GM21619 (cell line): Measurements from ENCODE around the gene FAM83F.
"Not testable (repeated sequence)": the region's sequence is repeated elsewhere in the genome, so short reads cannot be mapped to it uniquely, and the experiment has no call there.

Experiments used
- ATAC-seq: cut with Tn5 transposase; IDR thresholded peaks from one replicate; pipeline ENCODE4 v1.9.1; 2021; ENCODE audit not compliant: unreplicated experiment

Gene FAM83F

GRCh38 chr22:39992894-39993293, 1.9 kb upstream of the FAM83F start:
- ATAC-seq = not testable (repeated sequence)

GRCh38 chr22:39994041-39994565, 651 bp upstream of the FAM83F start:
- ATAC-seq = no peak

DNA sequence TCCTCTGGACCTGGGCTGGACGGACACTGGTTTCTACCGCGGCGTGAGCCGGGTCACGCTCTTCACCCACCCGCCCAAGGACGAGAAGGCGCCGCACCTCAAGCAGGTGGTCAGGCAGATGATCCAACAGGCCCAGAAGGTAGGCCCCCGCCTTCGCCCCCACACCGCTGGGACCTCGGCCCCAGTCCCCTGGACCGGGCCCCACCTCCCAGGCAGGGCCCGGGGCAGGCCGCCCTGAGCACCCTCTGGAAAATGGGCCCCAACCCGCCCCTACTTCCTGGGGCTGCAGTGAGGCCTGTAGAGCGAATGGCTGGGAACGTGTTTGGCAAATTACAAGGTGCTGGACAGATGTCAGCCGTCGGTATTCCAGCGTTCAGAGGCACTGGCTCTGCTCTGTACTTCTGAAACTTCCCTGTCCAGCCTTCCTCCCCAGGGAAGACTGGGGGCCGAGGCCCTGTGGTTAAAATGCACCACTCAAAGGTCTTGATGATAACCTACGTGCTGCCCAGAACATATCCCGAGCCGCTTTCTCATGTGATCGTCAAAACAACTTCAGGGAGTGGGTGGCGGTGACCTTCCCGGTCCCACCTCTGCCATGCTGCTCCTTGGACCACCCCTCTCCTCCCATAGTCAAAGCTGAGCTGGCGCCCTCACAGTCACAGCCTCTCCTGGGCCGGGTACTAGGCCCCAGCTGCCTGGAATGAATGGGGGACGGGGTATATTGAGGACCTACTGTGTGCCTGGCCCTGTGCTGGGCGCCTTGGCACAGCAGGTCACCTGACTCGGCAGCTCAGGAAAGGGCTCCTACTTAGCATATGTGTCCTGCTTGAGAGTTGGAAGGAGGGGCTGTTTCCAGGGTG, 869 bp downstream of the FAM83F start:
- ATAC-seq = no peak

GRCh38 chr22:39996732-39997131, 2.0 kb downstream of the FAM83F start:
- no peak for ATAC-seq

GRCh38 chr22:39997421-39997820, 2.7 kb downstream of the FAM83F start:
- ATAC-seq = no peak

- no peak for ATAC-seq
These were observed 3.4 kb downstream of the FAM83F start for GRCh38 chr22:39997939-39998726.

- ATAC-seq = no peak
These were observed 4.5 kb downstream of the FAM83F start for GRCh38 chr22:39999144-39999757.

GRCh38 chr22:40000171-40000570, 5.4 kb downstream of the FAM83F start:
- ATAC-seq = no peak

- ATAC-seq = no peak
These were observed 6.4 kb downstream of the FAM83F start for GRCh38 chr22:40001106-40001505.

DNA sequence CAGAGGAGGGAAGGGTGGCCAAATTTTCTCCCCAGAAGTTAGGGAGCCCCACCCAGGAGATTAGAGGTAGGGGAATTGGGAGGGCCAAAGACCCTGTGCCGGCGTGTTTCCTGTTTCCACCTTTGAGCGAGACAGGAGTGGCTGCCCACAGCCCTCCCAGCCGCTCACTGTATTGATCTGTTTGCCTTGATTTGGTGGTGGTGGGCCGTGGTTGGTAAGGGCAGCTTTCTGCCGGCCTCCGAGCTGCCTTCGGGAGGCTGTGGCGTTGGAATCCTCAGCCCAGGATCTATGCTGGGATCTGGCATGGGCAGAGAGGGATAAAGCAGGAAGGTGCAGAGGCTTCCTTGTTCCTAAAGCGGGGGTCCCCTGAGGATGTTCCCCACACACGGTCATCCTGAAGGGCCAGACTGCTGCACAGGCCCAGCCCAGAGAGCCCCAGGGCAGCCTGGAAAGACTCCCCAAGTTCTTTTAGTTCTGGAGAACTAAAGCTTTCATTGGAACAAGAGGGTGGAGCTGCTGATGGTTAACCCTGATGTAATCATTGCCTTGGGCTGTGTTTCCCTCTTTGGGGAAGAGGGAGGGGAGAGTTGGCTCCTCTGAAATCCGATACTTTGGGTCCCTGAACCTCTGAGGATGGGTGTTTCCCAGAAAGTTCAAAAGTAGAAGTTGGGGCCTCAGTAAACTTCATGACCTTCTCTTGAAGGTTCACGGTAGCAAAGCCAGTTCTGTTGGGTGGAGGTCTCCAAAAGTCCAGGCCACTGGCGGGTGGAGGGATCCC, 7.2 kb downstream of the FAM83F start:
- no peak for ATAC-seq

DNA sequence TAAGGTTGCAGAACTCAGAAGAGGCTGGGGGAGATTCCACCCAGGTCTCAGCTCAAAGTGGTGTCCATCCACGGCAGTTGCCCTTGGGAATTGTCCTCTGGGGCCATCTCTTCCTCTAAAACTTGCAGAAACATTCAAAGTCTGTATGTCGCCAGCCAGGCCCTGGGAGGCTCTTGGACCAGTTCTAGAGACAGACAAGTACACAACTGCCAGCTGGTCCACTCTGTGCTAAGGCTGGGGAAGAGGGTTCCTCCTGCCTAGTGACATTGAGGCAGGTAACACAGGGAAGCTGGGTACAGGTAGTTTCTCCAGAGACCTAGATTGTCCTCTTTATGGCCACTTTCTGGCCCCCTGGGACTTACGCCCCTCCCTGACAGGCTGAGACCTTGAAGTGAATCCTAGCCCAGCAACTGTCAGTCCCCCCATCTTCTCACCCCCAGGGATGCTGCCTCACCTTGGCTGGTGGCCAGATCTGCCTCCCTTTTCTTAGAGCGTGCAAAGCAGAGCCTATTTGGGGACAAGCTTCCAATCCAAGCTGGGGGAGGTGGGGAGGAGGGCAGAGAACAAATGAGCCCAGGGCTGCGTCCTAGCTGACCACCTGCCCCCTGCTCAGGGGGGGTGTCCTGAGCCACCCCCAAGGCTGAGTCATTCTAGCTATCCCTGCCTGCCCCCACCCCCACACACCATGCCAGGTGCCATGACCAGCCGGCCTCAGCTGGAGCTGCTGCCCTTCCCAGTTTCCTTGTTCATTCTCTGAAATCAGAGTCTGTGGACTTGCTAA, 8.4 kb downstream of the FAM83F start:
- no peak for ATAC-seq

DNA sequence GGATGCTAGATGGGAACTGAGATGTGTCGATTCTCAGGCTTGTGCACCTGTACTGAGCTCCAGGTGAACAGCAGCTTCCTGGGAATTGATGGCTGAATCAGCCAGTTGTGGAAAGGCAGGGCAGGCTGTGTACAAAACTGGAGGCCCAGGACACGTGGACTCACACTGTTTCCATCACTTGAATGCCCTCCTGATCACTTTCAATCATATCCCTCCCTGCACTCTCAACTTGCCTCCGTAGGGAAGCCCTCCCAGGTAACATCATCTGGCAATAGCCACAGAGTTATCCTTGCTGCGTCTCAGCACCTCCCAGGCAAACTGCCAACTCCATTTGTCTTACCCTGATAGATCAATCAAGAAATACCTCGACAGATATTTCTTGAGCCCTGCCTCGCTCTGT, 10.1 kb downstream of the FAM83F start:
- ATAC-seq = no peak

DNA sequence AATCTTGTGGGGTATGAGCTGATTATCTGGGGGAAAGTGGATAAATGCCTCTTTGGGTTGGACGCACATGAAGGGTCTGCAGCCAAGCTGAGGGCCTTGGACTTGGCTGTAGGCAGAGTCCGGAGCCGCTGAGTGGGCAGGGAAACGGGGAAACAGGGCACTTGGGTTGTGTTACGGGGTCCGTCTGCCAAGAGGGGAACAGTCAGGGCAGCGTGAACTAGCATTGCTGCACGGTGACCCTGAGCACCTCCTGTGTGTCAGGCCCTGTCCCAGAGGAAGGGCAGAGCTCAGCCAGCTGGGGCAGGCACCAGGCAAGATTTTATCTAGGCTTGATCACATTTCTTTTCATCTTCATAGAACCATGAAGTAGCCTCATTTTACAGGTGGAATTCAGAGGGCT, 11.9 kb downstream of the FAM83F start:
- ATAC-seq = no peak

DNA sequence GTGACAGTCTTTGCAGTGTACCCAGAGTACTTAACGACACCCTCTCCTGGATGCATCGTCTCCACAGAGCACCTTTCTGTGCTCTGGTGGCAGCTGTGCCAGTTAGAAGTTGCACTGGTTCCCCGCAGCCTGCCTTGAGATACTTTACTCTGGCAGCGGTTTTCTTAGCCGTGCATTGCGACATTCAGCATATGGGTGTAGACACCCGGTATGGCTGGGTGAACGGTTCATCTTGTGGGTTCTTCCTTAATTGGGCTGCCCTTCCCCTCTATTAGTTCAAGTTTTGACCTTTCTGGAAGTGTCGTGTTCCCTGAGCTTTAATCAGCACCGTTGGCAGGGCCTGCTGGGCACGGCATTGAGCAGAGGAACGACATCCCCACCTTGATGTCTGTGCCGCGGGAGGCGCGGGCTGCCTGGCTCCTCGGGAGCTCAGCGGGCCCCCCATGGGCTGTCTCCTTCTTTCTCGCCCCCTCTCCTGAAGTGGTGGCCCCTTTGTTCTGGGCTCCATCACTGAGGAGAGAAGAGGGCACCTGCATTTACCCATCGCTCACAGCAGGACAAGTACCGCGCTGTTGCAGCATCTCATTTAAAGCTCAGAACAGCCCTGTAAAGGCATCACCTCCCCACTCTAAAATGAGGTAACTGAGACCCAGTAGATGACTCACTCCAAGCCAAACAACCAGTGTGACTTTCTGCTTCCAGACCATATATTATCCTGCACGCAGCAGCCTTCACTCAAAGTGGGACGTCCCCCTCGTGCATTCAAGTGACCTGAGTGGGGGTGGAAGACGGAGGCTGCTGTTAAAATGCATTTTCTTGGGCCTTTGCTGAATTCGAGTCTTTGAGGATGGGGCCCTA, 13.3 kb downstream of the FAM83F start:
- no peak for ATAC-seq

- ATAC-seq = no peak
These were observed 14.1 kb downstream of the FAM83F start for GRCh38 chr22:40008726-40009291.

DNA sequence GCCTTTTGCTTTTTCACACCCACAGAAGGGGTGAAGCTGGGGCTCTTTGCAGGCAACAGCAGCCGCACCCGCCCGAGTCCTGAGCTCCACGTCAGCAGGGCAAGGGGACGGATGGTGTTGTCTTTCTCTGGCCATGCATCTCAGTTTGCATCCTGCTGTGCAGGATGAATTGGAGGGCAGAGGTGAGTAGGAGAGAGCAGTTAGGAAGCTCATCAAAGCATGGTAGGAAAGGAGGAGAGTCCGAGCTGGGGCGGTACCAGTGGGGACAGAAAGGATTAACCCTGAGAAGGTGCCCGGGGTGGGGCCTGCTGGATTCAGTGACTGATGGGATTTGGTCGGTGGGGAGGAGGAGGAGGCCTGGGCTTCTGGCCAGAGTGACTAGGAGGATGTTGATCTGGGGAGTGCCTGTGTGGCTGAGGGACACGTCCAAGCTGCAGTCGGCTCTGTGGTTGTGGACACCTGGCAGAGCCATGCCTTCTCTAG, 14.6 kb downstream of the FAM83F start:
- no peak for ATAC-seq

GRCh38 chr22:40009951-40010671, 15.4 kb downstream of the FAM83F start:
- ATAC-seq = no peak

- ATAC-seq = no peak
These were observed 16.0 kb downstream of the FAM83F start for GRCh38 chr22:40010746-40011145.
